GM21717 (cell line): ENCODE data around the gene PRKG1.

Experiments used
- ATAC-seq: cut with Tn5 transposase; IDR thresholded peaks from one replicate; pipeline ENCODE4 v1.9.1; 2021; ENCODE audit warnings: mild to moderate bottlenecking, moderate library complexity; ENCODE audit not compliant: unreplicated experiment

PRKG1 gene

DNA sequence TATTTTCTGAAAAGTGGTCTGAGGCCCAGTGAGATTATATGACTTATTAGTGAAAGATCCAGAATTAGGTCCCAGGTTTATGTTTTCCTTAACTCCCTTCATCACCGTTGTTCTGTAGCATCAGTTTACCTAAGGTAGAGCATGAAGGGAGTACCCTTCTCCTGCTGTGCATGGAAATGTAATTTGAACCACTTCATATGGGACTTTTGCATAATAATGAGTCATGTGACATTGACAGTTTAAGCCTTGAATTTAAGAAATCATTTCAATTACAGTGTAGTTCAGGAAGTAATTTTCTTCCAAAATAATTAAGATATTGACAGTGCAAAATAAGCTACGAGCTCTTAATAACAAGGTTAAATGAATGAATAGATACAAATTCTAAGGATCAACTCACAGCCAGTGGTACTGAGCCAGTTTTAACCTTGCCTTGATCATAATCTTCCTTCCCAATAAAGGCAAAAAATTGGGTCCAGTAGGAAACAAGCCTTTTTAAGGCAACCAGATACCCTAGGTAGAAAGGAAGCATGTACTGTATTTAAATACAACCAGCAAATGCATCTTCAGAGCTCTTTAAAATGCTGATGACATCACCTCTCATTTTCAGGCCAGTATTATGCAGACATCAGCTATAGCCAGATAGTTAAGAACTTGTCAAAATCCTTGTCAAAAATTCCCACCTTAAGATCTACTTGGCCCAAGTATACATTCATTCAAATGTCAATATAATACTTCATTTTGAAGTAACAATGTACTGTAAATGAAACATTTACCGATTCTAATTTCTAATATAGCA lies 1191.0 kb downstream of the PRKG1 start:
- no peak for ATAC-seq

DNA sequence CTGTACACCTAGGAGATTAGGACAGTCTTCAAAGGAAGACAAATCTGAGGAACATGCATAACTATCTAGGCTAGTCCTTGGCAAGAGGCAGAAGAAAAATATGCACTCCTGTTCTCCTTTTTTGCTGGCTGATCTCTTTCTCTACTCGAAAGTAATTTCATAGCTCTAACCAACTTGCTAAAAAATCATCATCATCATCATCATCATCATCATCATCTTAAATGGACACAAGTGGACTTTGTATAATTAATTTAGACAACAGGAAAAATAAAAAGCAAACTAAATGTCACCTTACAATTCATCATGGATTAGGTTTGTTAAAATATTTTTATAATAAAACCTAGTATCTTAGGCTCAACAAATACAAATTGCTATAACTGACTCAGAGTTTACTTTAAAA lies 1192.6 kb downstream of the PRKG1 start:
- no peak for ATAC-seq

DNA sequence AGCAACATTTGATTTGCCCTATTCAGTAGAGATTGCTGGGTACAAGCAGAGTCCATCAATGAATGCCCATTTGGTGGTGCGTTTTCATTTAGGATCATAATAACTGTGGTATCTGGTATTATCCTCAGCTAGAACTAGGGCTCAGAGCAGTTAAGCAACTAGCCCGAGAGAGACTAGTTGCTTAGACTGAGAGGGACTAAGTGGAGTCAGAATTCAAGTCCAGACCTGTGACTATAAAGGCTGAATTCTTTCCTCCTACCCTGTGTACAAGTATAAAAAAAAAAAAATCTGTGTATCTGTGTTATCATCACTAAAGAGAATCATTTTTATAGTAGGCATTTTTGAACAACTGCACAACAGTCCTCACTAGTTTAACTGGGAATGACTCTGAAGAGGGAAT lies 1194.5 kb downstream of the PRKG1 start:
- ATAC-seq: no peak

DNA sequence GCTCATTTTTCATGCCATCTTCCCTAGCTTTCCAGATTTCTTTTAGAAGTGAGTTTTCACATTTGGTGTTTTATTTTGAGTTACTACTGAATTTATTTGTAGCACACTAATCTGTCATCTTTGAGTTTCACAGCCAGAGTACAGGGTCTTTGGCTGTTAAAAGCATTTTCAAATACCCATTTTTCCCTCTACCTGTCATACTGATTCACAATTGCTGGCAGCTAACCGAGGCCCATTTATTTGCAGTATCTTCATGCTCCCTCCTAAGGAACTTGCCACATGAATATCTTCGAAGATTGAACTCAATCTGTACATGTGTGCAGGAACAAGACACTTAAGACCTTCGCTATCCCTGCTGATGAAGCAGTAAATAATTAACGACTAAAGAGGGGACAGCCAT lies 1194.9 kb downstream of the PRKG1 start:
- no peak for ATAC-seq

DNA sequence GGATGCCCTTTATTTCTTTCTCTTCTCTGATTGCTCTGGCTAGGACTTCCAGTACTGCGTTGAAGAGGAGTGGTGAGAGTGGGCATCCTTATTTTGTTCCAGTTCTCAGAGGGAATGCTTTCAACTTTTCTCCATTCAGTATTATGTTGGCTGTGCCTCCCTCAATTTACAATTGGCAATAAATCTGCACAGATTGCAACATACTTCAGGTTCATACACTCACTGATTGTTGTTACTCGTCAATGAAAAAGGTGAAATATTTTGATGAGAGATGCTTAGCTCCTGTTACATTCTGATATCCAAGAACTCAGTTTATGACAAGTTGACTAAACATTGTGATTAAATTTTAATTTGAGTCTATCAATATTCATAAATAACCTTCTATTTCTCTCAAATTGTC lies 1201.9 kb downstream of the PRKG1 start:
- ATAC-seq: no peak

DNA sequence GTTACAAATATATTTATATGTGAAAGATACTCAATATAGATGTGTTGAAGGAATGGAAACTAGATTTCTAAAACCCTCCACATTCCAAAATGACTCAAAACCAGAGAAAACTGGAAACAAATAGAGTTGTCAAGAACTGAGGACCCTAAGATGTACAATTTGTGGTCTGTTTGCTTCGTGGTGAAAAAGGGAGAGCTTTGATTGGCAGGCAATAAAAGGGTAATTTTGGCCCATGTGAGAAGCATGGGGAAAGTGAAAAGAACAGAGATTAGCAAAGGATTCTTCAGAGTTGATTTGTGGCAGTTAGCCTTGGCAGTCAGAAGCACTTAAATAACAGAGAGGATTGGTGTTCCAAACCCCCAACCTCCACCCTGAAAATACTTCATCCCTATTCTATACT lies 1202.7 kb downstream of the PRKG1 start:
- no peak for ATAC-seq

DNA sequence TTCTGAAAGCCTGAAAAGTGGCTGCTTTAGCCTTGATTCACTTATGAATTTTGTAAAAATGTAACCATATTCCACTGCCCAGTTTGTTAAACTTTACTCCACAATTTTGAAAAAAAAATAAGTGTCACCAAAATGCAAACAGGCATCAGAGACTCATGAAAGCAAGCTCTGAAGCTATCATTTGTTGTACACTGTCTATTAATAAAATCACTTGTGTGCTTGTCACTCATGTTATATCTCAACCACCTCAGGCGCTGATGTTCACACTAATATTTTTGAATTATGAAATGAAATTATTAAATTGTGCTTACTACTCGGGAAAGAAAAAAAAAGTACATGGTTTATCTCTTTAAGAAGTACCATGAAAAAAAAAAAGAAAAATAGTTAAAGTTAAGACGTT lies 1205.3 kb downstream of the PRKG1 start:
- ATAC-seq: no peak

GRCh38 chr10:52280051-52280450 lies 1205.8 kb downstream of the PRKG1 start:
- no peak for ATAC-seq

GRCh38 chr10:52283174-52283573 lies 1208.9 kb downstream of the PRKG1 start:
- no peak for ATAC-seq

DNA sequence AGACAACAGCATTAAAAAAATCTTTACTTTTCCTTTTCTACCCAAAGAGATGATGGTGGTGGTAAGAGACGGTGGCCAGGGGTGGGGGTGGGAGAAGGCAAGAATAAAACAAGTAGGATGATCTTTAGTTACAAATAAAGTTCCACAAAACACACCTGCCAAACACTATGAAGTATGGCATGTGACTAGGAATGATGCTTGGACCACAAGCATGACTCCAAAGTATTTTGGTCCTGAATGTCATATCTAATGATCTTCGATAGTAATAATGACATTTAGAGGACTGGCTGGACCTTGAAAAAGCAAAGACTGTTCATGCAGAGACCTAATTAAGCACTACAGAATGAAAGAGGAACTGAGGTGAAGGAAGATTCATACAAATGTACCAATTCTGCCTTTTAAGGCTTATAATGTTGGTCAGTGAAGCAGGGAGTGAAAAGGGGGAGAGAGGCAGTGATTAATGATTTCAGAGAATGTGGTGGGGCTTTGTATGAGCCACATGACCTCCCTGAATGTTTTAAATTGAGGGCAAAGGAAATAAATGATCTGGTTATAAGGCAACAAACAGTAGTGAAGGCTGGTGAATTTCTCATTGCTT lies 1210.2 kb downstream of the PRKG1 start:
- no peak for ATAC-seq

- ATAC-seq: no peak
Measured at GRCh38 chr10:52287866-52288265, 1213.6 kb downstream of the PRKG1 start.

DNA sequence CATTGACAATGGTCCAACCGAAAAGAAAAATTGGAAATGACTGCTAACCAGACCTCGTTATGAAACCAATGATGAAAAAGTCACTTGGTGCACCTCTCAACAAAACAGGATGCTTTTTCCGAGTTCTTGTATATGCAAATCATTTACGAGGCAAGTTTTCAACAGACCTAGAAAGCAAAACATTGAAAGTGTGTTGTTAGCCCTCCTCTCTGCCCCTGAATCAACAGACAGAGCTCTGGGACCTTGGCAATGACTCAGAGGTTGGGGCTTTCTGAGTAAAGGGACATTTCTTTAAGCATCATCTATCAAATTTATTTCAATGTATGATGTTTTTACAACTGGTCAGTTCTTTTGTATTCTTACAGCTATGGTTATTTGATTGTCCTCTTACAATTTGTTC lies 1223.5 kb downstream of the PRKG1 start:
- ATAC-seq: peak; percentile 72

DNA sequence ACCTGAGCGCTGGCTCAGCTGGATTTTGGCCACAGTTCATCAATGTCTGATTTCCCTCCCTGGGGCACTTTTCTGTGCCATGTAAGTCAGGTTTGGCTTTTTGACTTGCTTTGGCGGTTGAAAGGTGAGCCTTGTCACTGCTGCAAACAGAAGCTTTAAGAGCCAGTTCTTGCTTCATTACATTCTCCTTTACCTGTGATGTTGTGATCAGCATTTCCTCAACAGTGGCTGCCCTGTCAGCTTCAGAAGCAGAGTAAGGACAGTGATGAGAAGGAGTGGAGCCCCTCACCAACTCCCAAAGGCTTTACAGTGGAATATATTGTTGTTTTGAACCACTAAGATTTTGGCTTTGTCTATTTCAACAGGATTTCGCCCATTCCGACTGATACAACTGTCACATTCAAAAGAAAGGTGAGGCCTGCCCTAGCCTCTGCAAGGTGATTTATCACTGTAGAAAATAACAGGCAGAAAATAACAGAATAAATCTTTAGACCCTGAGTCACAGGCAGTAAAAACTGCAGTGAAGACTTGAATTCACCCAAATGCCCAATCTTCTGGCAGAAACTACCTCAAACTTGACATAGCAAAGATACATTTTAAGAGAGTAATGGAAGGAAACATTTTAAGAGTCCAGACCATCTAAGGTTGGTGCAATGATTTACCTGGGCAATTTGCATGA lies 1226.5 kb downstream of the PRKG1 start:
- ATAC-seq: no peak

DNA sequence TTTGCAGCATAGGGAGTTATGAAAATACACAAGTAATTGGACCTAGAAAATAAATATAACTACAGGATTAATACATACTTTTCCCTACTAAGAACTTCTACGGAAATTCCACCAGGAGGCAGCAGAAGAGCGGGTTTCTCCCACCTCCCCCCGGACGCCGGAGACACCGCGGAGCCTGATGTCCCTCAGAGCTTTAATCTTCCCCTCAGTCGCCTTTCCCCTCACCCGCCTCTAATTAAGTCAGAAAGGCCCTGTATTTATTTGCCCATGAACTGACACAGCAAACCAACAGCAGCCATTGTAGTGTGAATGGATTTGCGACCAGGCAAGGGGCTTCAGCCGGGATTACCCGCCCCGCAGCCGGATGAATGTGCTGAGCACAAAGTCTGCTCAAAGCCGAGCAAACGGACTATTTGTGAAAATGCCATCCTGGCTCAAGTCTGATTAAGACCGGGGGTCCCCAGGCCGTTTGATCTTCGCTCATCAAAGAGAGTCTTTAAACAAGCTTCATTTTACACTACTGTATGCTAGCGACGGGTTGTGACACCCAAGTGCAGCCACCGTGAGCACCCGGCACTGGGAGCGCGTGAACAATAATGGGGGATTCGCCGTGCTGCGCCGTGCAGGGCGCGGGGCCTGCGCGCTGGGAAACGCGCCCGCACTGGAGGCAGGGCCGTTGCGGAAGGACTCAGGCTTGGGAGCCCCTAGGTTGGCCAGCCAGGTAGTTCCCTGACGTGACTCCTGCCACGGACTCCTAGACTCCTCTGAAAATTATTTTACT lies 1234.2 kb downstream of the PRKG1 start:
- peak; percentile 81 for ATAC-seq

- no peak for ATAC-seq
Measured at GRCh38 chr10:52312942-52313255, 1238.6 kb downstream of the PRKG1 start.

GRCh38 chr10:52313256-52313932 lies 1239.1 kb downstream of the PRKG1 start:
- no peak for ATAC-seq

DNA sequence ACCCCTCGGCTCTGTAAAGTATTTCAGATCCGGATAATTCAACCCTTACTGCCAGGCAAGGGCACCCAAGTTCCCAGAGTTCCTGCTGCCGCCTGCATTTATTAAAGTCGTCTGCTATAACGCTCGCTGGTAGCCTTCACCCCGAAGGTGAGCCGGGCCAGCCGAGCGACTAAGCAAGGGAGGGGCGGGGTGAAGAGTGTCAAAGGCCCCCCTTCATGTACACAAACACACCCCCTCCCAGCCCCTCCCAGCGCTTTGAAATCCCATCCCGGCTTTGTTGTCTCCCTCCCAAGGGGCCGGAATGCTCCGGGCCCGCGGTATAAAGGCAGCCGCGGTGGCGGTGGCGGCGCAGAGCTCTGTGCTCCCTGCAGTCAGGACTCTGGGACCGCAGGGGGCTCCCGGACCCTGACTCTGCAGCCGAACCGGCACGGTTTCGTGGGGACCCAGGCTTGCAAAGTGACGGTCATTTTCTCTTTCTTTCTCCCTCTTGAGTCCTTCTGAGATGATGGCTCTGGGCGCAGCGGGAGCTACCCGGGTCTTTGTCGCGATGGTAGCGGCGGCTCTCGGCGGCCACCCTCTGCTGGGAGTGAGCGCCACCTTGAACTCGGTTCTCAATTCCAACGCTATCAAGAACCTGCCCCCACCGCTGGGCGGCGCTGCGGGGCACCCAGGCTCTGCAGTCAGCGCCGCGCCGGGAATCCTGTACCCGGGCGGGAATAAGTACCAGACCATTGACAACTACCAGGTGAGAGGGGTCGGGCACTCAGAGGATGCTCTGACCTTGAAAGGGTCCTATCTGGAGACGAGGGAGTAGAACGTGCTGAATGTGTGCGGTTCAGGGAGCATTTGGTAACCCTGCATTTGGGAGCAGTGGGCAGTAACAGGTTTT lies 1239.9 kb downstream of the PRKG1 start, which contains the start of gene DKK1:
TSS of gene DKK1 (plus strand) at position 349 of the 889 bp plus-strand sequence. CDS start at position 503, 154 bp downstream.
- ATAC-seq: no peak

DNA sequence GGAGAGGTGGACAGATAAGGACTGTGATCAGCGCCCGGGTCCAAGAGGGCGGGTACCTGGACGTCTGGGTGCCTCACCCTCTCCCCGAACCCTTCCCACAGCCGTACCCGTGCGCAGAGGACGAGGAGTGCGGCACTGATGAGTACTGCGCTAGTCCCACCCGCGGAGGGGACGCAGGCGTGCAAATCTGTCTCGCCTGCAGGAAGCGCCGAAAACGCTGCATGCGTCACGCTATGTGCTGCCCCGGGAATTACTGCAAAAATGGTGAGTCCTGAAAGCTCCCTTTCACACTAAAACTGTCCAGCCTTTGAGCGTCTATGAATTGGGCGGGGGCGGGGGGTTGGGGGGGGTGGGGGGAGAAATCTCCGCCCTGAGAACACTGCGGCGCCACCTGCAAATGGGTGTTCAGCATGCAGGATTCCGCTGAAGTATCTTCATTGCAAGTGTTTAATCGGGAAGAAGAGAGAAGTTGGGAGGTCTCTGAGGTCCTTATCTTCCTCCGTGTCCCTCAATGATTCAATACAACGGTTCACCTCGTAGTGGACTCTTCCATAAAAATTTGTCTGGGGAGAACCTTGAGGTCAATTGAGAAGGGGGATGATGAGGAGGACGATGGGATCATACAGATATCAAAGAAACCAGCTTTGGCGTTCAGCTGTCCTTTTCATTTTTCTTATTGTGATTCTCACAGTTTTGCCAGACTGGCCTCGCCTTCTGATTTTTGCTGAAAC lies 1240.7 kb downstream of the PRKG1 start:
- ATAC-seq: no peak

DNA sequence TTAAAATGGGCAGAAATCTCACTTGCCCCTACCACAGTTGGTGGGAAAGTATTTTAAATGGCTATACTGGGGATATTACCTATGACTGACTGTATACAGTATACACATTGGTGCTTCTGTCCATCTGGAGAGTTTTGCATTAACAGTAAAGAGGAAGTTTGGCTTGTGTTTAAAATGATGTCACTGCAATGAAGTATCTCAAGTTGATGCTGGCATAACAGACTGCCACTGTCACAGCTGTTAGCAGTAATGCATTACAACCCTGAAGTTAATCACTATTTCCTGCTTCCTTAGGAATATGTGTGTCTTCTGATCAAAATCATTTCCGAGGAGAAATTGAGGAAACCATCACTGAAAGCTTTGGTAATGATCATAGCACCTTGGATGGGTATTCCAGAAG lies 1241.7 kb downstream of the PRKG1 start:
- ATAC-seq: no peak
